H1 (cell line): ENCODE measurements around the gene BARHL2. TPM values are rescaled to one million over a fixed set of nuclear protein-coding genes. Genes with fewer than 3 reads are reported as not detected.

ENCODE experiments used
- CTBP2 ChIP-seq: IDR thresholded peaks from 2 replicates; pipeline ENCODE4 v1.7.0; 2011; ENCODE audit warnings: borderline replicate concordance, mild to moderate bottlenecking, moderate library complexity, mixed read lengths, low read length; ENCODE audit not compliant: insufficient read depth, insufficient read length
- SAP30 ChIP-seq: fragments of 300-600 bp; sonication (generic); IDR thresholded peaks from 2 replicates; pipeline ENCODE4 v1.7.1; 2012; ENCODE audit warnings: low read length, moderate library complexity, mild to moderate bottlenecking, inconsistent platforms; ENCODE audit not compliant: insufficient read depth, insufficient replicate concordance
- polyA plus RNA-seq, 7 experiments: library from polyadenylated mRNA; depleted of rRNA in 3 of 7; stranded (reverse) in 5 of 7; unstranded in 2 of 7; fragments of >200 nt in 5 of 7; fragments of 200-250 nt in 2 of 7; gene quantifications; 1 replicate in 5 of 7; 2 replicates in 1 of 7; 4 replicates in 1 of 7; pipeline versions ENCODE4 v1.2.1 to v1.2.3, GENCODE V29; 2011 to 2013; ENCODE audit warnings: missing spikeins in 2 of 7, mixed read lengths in 2 of 7
- total RNA-seq: library from RNA; stranded (reverse); fragmentation: NEBNext Ultra II Directional; extraction: Animal tissue kit (Norgen Biotek cat#: 25700); gene quantifications from 2 replicates; pipeline ENCODE4 v1.2.1, GENCODE V29; 2021

Gene BARHL2
- total and polyA plus RNA-seq, 2 of the 8 experiments (the other 6 are each of a cell fraction or from before 2014, with no cell fraction given) = 0.15 TPM; not detected in 1

- TF ChIP-seq SAP30 (no peak), CTBP2 (no peak)
- TF ChIP-seq, all 59 proteins: peak for 0
Observed at GRCh38 chr1:90709535-90709934, 7.6 kb downstream of the BARHL2 start (continued).
